CD4-positive, alpha-beta T cell treated with Interleukin-21 for 1 hour (primary cell): ENCODE measurements around the gene ALPK3.
A peak's percentile ranks its signal among the peaks of the same experiment; 100 is the strongest.

Experiments
- DNase-seq: peaks from one replicate; pipeline ENCODE4 v3.0.0-alpha.2; 2020

The ALPK3 gene

GRCh38 chr15:84824260-84825007 is 7.3 kb downstream of the ALPK3 start:
- DNase-seq = no peak

- no peak for DNase-seq
Measured at GRCh38 chr15:84826369-84826823, 9.2 kb downstream of the ALPK3 start.

- no peak for DNase-seq
Measured at GRCh38 chr15:84827246-84827645, 10.1 kb downstream of the ALPK3 start.

- DNase-seq = no peak
Measured at GRCh38 chr15:84828086-84828908, 11.1 kb downstream of the ALPK3 start.

GRCh38 chr15:84829428-84829827 is 12.3 kb downstream of the ALPK3 start:
- DNase-seq = no peak

- DNase-seq = no peak
Measured at GRCh38 chr15:84830036-84830435, 12.9 kb downstream of the ALPK3 start.

GRCh38 chr15:84831028-84831427 is 13.9 kb downstream of the ALPK3 start:
- DNase-seq = no peak

- DNase-seq = no peak
Measured at GRCh38 chr15:84831613-84832012, 14.5 kb downstream of the ALPK3 start.

- no peak for DNase-seq
Measured at GRCh38 chr15:84832448-84833040, 15.4 kb downstream of the ALPK3 start.

- DNase-seq = no peak
Measured at GRCh38 chr15:84833447-84834228, 16.5 kb downstream of the ALPK3 start.

- no peak for DNase-seq
Measured at GRCh38 chr15:84834229-84834955, 17.2 kb downstream of the ALPK3 start.

- no peak for DNase-seq
Measured at GRCh38 chr15:84834969-84835368, 17.8 kb downstream of the ALPK3 start.

GRCh38 chr15:84835661-84836337 is 18.6 kb downstream of the ALPK3 start:
- no peak for DNase-seq

- DNase-seq = no peak
Measured at GRCh38 chr15:84836844-84837243, 19.7 kb downstream of the ALPK3 start.

- DNase-seq = no peak
Measured at GRCh38 chr15:84839714-84840113, 22.6 kb downstream of the ALPK3 start.

- DNase-seq = no peak
Measured at GRCh38 chr15:84840255-84840654, 23.1 kb downstream of the ALPK3 start.

GRCh38 chr15:84840741-84841429 is 23.7 kb downstream of the ALPK3 start:
- no peak for DNase-seq

- no peak for DNase-seq
Measured at GRCh38 chr15:84842781-84843180, 25.6 kb downstream of the ALPK3 start.

GRCh38 chr15:84844964-84845363 is 27.8 kb downstream of the ALPK3 start:
- DNase-seq = no peak

GRCh38 chr15:84845631-84846030 is 28.5 kb downstream of the ALPK3 start:
- DNase-seq = peak; percentile 36

GRCh38 chr15:84846269-84846668 is 29.1 kb downstream of the ALPK3 start:
- DNase-seq = no peak
